Endodermal cell (in vitro differentiated cells): ENCODE measurements around the gene PHF12. TPM values are rescaled to one million over a fixed set of nuclear protein-coding genes. Genes with fewer than 3 reads are reported as not detected.

Source experiments
- DNase-seq: peaks from one replicate; pipeline ENCODE4 v3.0.0-alpha.2; 2017
- H3K27ac ChIP-seq: 2 replicates; pipeline ENCODE4 v1.5.1; 2013; ENCODE audit warnings: mild to moderate bottlenecking, low read depth, low read length, moderate library complexity
- H3K27me3 ChIP-seq: 2 replicates; pipeline ENCODE4 v1.6.1; 2013; ENCODE audit warnings: mild to moderate bottlenecking, low read length, moderate library complexity; ENCODE audit not compliant: insufficient read depth, control insufficient read depth, poor library complexity, severe bottlenecking
- H3K36me3 ChIP-seq: 2 replicates; pipeline ENCODE4 v1.7.0; 2013; ENCODE audit warnings: mild to moderate bottlenecking, low read length, moderate library complexity; ENCODE audit not compliant: control insufficient read depth, insufficient read depth
- H3K4me1 ChIP-seq: one replicate; pipeline ENCODE4 v1.7.0; 2013; ENCODE audit warnings: low read length; ENCODE audit not compliant: control insufficient read depth, insufficient read depth
- H3K4me3 ChIP-seq: 2 replicates; pipeline ENCODE4 v1.5.1; 2013; ENCODE audit warnings: mild to moderate bottlenecking, low read length, moderate library complexity
- H3K9ac ChIP-seq: 2 replicates; pipeline ENCODE4 v1.6.1; 2013; ENCODE audit warnings: mild to moderate bottlenecking, low read length, moderate library complexity; ENCODE audit not compliant: poor library complexity, severe bottlenecking; ENCODE audit errors: extremely low read depth
- H3K9me3 ChIP-seq: 2 replicates; pipeline ENCODE4 v1.6.1; 2013; ENCODE audit warnings: mild to moderate bottlenecking, low read length, moderate library complexity; ENCODE audit not compliant: control insufficient read depth
- H3K27ac Mint-ChIP-seq: 2 replicates; pipeline ENCODE4 v1.8.0; 2020; ENCODE audit warnings: mixed read lengths
- H3K27me3 Mint-ChIP-seq: 2 replicates; pipeline ENCODE4 v1.8.0; 2021; ENCODE audit warnings: mild to moderate bottlenecking, mixed read lengths; ENCODE audit not compliant: insufficient read depth
- H3K36me3 Mint-ChIP-seq: 2 replicates; pipeline ENCODE4 v1.8.0; 2020; ENCODE audit warnings: low read depth, mixed read lengths
- H3K4me1 Mint-ChIP-seq: 2 replicates; pipeline ENCODE4 v1.8.0; 2020; ENCODE audit warnings: mixed read lengths
- H3K4me3 Mint-ChIP-seq: 2 replicates; pipeline ENCODE4 v1.8.0; 2020; ENCODE audit warnings: mild to moderate bottlenecking, moderate library complexity, mixed read lengths
- H3K9me3 Mint-ChIP-seq: 2 replicates; pipeline ENCODE4 v1.8.0; 2020; ENCODE audit warnings: mild to moderate bottlenecking, mixed read lengths
- WGBS, 2 experiments: methylation state at CpG; one replicate each; pipeline versions ENCODE4 v1.1.5 to v1.1.7; 2013; ENCODE audit warnings: missing lambda C conversion rate in 2 of 2, mixed read lengths in 1 of 2; ENCODE audit not compliant: insufficient coverage in 1 of 2, insufficient read length in 1 of 2; 5-methylcytosine and 5-hydroxymethylcytosine counted together
- total RNA-seq, 2 donors: library from RNA; stranded (reverse); fragmentation: NEBNext Ultra II Directional in 1 of 2; extraction: Animal tissue kit (Norgen Biotek cat#: 25700) in 1 of 2; gene quantifications; 2 replicates in 1 of 2; 3 replicates in 1 of 2; pipeline ENCODE4 v1.2.1, GENCODE V29; 2021
- TF ChIP-seq, protein P1 (sequence below): fragments of 200-600 bp; sonication (generic); conservative IDR thresholded peaks from 2 replicates; pipeline ENCODE4 v1.5.0; 2021; ENCODE audit warnings: antibody characterized with exemption, mild to moderate bottlenecking

The PHF12 gene
- total RNA-seq, 2 donors from 2014 or later, result 60.0 to 61.0 TPM

GRCh38 chr17:28975031-28975430 is 23.7 kb upstream of the PHF12 start:
- TF ChIP-seq, protein P1, sequence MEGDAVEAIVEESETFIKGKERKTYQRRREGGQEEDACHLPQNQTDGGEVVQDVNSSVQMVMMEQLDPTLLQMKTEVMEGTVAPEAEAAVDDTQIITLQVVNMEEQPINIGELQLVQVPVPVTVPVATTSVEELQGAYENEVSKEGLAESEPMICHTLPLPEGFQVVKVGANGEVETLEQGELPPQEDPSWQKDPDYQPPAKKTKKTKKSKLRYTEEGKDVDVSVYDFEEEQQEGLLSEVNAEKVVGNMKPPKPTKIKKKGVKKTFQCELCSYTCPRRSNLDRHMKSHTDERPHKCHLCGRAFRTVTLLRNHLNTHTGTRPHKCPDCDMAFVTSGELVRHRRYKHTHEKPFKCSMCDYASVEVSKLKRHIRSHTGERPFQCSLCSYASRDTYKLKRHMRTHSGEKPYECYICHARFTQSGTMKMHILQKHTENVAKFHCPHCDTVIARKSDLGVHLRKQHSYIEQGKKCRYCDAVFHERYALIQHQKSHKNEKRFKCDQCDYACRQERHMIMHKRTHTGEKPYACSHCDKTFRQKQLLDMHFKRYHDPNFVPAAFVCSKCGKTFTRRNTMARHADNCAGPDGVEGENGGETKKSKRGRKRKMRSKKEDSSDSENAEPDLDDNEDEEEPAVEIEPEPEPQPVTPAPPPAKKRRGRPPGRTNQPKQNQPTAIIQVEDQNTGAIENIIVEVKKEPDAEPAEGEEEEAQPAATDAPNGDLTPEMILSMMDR, result no peak
- Histone ChIP-seq H3K4me3 (no peak overlapping the region), H3K9ac (no peak overlapping the region), H3K27ac (no peak overlapping the region), H3K27me3 (peaks cover 30% of the 10 kb centered on the region), H3K9me3 (no peaks in the 10 kb centered on the region), H3K36me3 (no peaks in the 10 kb centered on the region), H3K4me1 (peaks cover 8% of the 10 kb centered on the region)
- WGBS, 2 experiments, result 92 to 100% methylated on average over 1 to 2 of the region's 2 CpGs
- H3K9me3 Mint-ChIP-seq, result no peaks in the 10 kb centered on the region
- H3K27ac Mint-ChIP-seq, result no peak overlapping the region
- peaks cover 10% of the 10 kb centered on the region for H3K4me1 Mint-ChIP-seq
- H3K27me3 Mint-ChIP-seq, result peaks cover 46% of the 10 kb centered on the region
- no peaks in the 10 kb centered on the region for H3K36me3 Mint-ChIP-seq
- no peak overlapping the region for H3K4me3 Mint-ChIP-seq
- DNase-seq, result no peak

GRCh38 chr17:28974451-28974850 is 23.1 kb upstream of the PHF12 start:
- peaks cover 46% of the 10 kb centered on the region for H3K27me3 Mint-ChIP-seq
- H3K4me1 ChIP-seq, result peaks cover 13% of the 10 kb centered on the region
- no peaks in the 10 kb centered on the region for H3K9me3 ChIP-seq
- DNase-seq, result no peak
- TF ChIP-seq, protein P1, result no peak
- H3K4me3 Mint-ChIP-seq, result no peak overlapping the region
- H3K4me1 Mint-ChIP-seq, result peaks cover 13% of the 10 kb centered on the region
- no peak overlapping the region for H3K9ac ChIP-seq
- no peak overlapping the region for H3K27ac Mint-ChIP-seq
- peaks cover 30% of the 10 kb centered on the region for H3K27me3 ChIP-seq
- H3K36me3 ChIP-seq, result no peaks in the 10 kb centered on the region
- 91 to 93% methylated on average over 2 to 4 of the region's 4 CpGs for WGBS, 2 experiments
- no peaks in the 10 kb centered on the region for H3K36me3 Mint-ChIP-seq
- no peak overlapping the region for H3K4me3 ChIP-seq
- no peak overlapping the region for H3K27ac ChIP-seq
- no peaks in the 10 kb centered on the region for H3K9me3 Mint-ChIP-seq

DNA sequence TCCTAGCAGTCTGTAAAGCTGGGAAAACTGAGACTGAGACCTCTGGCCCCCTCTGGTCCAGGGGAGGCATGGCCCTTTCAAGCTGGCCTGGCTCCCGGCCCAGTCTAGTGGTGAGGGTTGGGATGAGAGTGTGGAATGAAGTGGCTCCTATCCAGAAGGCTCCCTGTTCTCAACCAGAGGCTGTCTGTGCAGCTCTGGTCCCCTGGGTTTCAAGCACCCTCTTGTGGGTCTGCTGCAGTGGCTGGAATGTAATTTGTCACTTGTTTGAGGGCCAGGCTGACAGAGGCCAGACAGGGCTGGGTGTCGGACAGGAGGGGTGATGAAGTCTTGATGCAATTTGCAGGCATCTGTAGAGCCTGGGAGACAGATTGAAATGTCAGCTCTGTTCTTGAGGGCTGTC is 22.1 kb upstream of the PHF12 start:
- no peak overlapping the region for H3K27ac Mint-ChIP-seq
- H3K4me3 Mint-ChIP-seq, result no peak overlapping the region
- H3K4me1 Mint-ChIP-seq, result peaks cover 22% of the 10 kb centered on the region
- H3K27me3 Mint-ChIP-seq, result peaks cover 41% of the 10 kb centered on the region
- peaks cover 25% of the 10 kb centered on the region for H3K27me3 ChIP-seq
- no peaks in the 10 kb centered on the region for H3K36me3 ChIP-seq
- H3K4me1 ChIP-seq, result peaks cover 17% of the 10 kb centered on the region
- H3K9me3 ChIP-seq, result no peaks in the 10 kb centered on the region
- DNase-seq, result no peak
- H3K9ac ChIP-seq, result no peak overlapping the region
- TF ChIP-seq, protein P1, result peak; percentile 36
- 83 to 87% methylated on average over 1 to 2 of the region's 2 CpGs for WGBS, 2 experiments
- H3K4me3 ChIP-seq, result no peak overlapping the region
- H3K36me3 Mint-ChIP-seq, result no peaks in the 10 kb centered on the region
- no peak overlapping the region for H3K27ac ChIP-seq
- H3K9me3 Mint-ChIP-seq, result no peaks in the 10 kb centered on the region
